Fibroblast of gingiva (primary cell): Measurements from ENCODE around the gene CLEC18B.
"Not testable (repeated sequence)": the region's sequence is repeated elsewhere in the genome, so short reads cannot be mapped to it uniquely, and the experiment has no call there.

Experiments used
- DNase-seq: peaks from one replicate; pipeline ENCODE4 v3.0.0-alpha.2; 2011; ENCODE audit warnings: low read depth

Gene CLEC18B

GRCh38 chr16:74420612-74421481 is at the start of gene CLEC18B:
Gene CLEC18B (minus strand): TSS chr16:74421478. CDS start chr16:74421270, 208 bp downstream.
- DNase-seq: not testable (repeated sequence)

- DNase-seq: no peak
Measured at GRCh38 chr16:74469946-74470478, 48.7 kb upstream of the CLEC18B start.

- DNase-seq: no peak
Measured at GRCh38 chr16:74468807-74469525, 47.7 kb upstream of the CLEC18B start.

- DNase-seq: no peak
Measured at GRCh38 chr16:74466872-74467271, 45.6 kb upstream of the CLEC18B start.

GRCh38 chr16:74465851-74466685 is 44.8 kb upstream of the CLEC18B start:
- no peak for DNase-seq

- no peak for DNase-seq
Measured at GRCh38 chr16:74465281-74465680, 44.0 kb upstream of the CLEC18B start.

- no peak for DNase-seq
Measured at GRCh38 chr16:74463888-74464287, 42.6 kb upstream of the CLEC18B start.

GRCh38 chr16:74462361-74462760 is 41.1 kb upstream of the CLEC18B start:
- DNase-seq: no peak

GRCh38 chr16:74461826-74462225 is 40.5 kb upstream of the CLEC18B start:
- no peak for DNase-seq

- DNase-seq: no peak
Measured at GRCh38 chr16:74460542-74460941, 39.3 kb upstream of the CLEC18B start.

GRCh38 chr16:74456290-74456625 is 35.0 kb upstream of the CLEC18B start:
- no peak for DNase-seq

GRCh38 chr16:74455619-74456289 is 34.5 kb upstream of the CLEC18B start:
- DNase-seq: no peak

- DNase-seq: no peak
Measured at GRCh38 chr16:74455213-74455612, 33.9 kb upstream of the CLEC18B start.

- no peak for DNase-seq
Measured at GRCh38 chr16:74451951-74452758, 30.9 kb upstream of the CLEC18B start.

- no peak for DNase-seq
Measured at GRCh38 chr16:74450967-74451760, 29.9 kb upstream of the CLEC18B start.

GRCh38 chr16:74450236-74450635 is 29.0 kb upstream of the CLEC18B start:
- peak; percentile 53 for DNase-seq

GRCh38 chr16:74449470-74449869 is 28.2 kb upstream of the CLEC18B start:
- DNase-seq: no peak

GRCh38 chr16:74448990-74449389 is 27.7 kb upstream of the CLEC18B start:
- DNase-seq: peak; percentile 92

GRCh38 chr16:74447578-74447977 is 26.3 kb upstream of the CLEC18B start:
- no peak for DNase-seq

- DNase-seq: no peak
Measured at GRCh38 chr16:74446866-74447265, 25.6 kb upstream of the CLEC18B start.
